HepG2 (cell line): ENCODE measurements around the gene COG8. TPM values are rescaled to one million over a fixed set of nuclear protein-coding genes. Genes with fewer than 3 reads are reported as not detected.

Experiments
- ARNT ChIP-seq: fragments of 450-650 bp; IDR thresholded peaks from 2 replicates; pipeline ENCODE4 v1.6.1; 2017
- HNF4A ChIP-seq: sonication (generic); formaldehyde crosslinking; IDR thresholded peaks from 2 replicates; pipeline ENCODE4 v1.4.0; 2020; ENCODE audit warnings: missing genetic modification reagents
- KAT8 ChIP-seq: IDR thresholded peaks from 2 replicates; pipeline ENCODE4 v1.6.1; 2016; ENCODE audit warnings: missing genetic modification reagents, missing compliant biosample characterization
- MIXL1 ChIP-seq: IDR thresholded peaks from 2 replicates; pipeline ENCODE4 v1.6.1; 2016
- NR1H2 ChIP-seq: sonication (generic); formaldehyde crosslinking; IDR thresholded peaks from 2 replicates; pipeline ENCODE4 v1.8.1; 2022; ENCODE audit warnings: low read depth, missing genetic modification reagents, borderline replicate concordance
- RBAK ChIP-seq: sonication (generic); formaldehyde crosslinking; IDR thresholded peaks from 2 replicates; pipeline ENCODE4 v1.5.1; 2020; ENCODE audit warnings: mild to moderate bottlenecking, missing genetic modification reagents
- RFXAP ChIP-seq: sonication (generic); formaldehyde crosslinking; IDR thresholded peaks from 2 replicates; pipeline ENCODE4 v1.4.0; 2020; ENCODE audit warnings: missing genetic modification reagents, borderline replicate concordance
- SIX4 ChIP-seq: sonication (generic); formaldehyde crosslinking; IDR thresholded peaks from 2 replicates; pipeline ENCODE4 v1.4.0; 2020; ENCODE audit warnings: missing genetic modification reagents
- TAF1 ChIP-seq: sonication (generic); formaldehyde crosslinking; IDR thresholded peaks from 2 replicates; pipeline ENCODE4 v1.4.0; 2020; ENCODE audit warnings: missing genetic modification reagents
- TBX2 ChIP-seq: sonication (generic); formaldehyde crosslinking; IDR thresholded peaks from 2 replicates; pipeline ENCODE4 v1.5.0; 2020; ENCODE audit warnings: missing genetic modification reagents, mild to moderate bottlenecking, borderline replicate concordance
- ZNF124 ChIP-seq: sonication (generic); formaldehyde crosslinking; IDR thresholded peaks from 2 replicates; pipeline ENCODE4 v1.4.0; 2020; ENCODE audit warnings: missing genetic modification reagents
- ZNF234 ChIP-seq: sonication (generic); formaldehyde crosslinking; conservative IDR thresholded peaks from 2 replicates; pipeline ENCODE4 v1.5.1; 2020; ENCODE audit warnings: mild to moderate bottlenecking, missing genetic modification reagents
- ZNF260 ChIP-seq: sonication (generic); formaldehyde crosslinking; IDR thresholded peaks from 2 replicates; pipeline ENCODE4 v1.4.0; 2020; ENCODE audit warnings: missing genetic modification reagents, low read depth, mild to moderate bottlenecking, borderline replicate concordance
- ZNF33B ChIP-seq: sonication (generic); formaldehyde crosslinking; IDR thresholded peaks from 2 replicates; pipeline ENCODE4 v1.5.1; 2020; ENCODE audit warnings: mild to moderate bottlenecking, missing genetic modification reagents
- ZNF34 ChIP-seq: sonication (generic); formaldehyde crosslinking; IDR thresholded peaks from 2 replicates; pipeline ENCODE4 v1.4.0; 2020; ENCODE audit warnings: mild to moderate bottlenecking, missing genetic modification reagents, borderline replicate concordance
- ZNF367 ChIP-seq: sonication (generic); formaldehyde crosslinking; IDR thresholded peaks from 2 replicates; pipeline ENCODE4 v1.4.0; 2020; ENCODE audit warnings: missing genetic modification reagents, borderline replicate concordance
- ZNF674 ChIP-seq: sonication (generic); formaldehyde crosslinking; IDR thresholded peaks from 2 replicates; pipeline ENCODE4 v1.5.0; 2020; ENCODE audit warnings: low read depth, mild to moderate bottlenecking, missing genetic modification reagents
- polyA plus RNA-seq, 8 experiments: library from polyadenylated mRNA; depleted of rRNA in 3 of 8; stranded (reverse) in 7 of 8; unstranded in 1 of 8; fragments of >200 nt; fragmentation: Illumina TruSeq in 4 of 8; extraction: Trizol in 4 of 8; gene quantifications; 2 replicates each; pipeline versions ENCODE4 v1.2.1 to v1.2.3, GENCODE V29; 2011 to 2016; ENCODE audit warnings: low read depth in 4 of 8, missing spikeins in 1 of 8, mixed read lengths in 1 of 8; ENCODE audit not compliant: insufficient read depth in 1 of 8
- total RNA-seq, 5 experiments: library from RNA; depleted of rRNA; stranded (reverse); fragments of >200 nt; fragmentation: Illumina TruSeq; extraction: Trizol; gene quantifications; 2 replicates each; pipeline ENCODE4 v1.2.3, GENCODE V29; 2016; ENCODE audit warnings: low read depth in 1 of 5
- TF ChIP-seq, protein P1 (sequence below): sonication (generic); formaldehyde crosslinking; IDR thresholded peaks from 2 replicates; pipeline ENCODE4 v1.5.0; 2020; ENCODE audit warnings: mild to moderate bottlenecking, missing genetic modification reagents, borderline replicate concordance
- TF ChIP-seq, protein P2 (sequence below): sonication (generic); formaldehyde crosslinking; IDR thresholded peaks from 2 replicates; pipeline ENCODE4 v1.8.0; 2022; ENCODE audit warnings: mild to moderate bottlenecking, missing genetic modification reagents
- TF ChIP-seq, protein P3 (sequence below), 2 experiments: sonication (generic) in 1 of 2; formaldehyde crosslinking in 1 of 2; IDR thresholded peaks; 2 replicates each; pipeline versions ENCODE4 v1.6.1 to v1.9.0; 2014 to 2022; ENCODE audit warnings: antibody characterized with exemption in 1 of 2, borderline replicate concordance in 1 of 2, inconsistent platforms in 1 of 2, low read depth in 1 of 2, missing genetic modification reagents in 1 of 2

The COG8 gene
- total and polyA plus RNA-seq, 2 of the 13 experiments (the other 11 are each of a cell fraction or from before 2014, with no cell fraction given): 45.5 to 52.1 TPM

DNA sequence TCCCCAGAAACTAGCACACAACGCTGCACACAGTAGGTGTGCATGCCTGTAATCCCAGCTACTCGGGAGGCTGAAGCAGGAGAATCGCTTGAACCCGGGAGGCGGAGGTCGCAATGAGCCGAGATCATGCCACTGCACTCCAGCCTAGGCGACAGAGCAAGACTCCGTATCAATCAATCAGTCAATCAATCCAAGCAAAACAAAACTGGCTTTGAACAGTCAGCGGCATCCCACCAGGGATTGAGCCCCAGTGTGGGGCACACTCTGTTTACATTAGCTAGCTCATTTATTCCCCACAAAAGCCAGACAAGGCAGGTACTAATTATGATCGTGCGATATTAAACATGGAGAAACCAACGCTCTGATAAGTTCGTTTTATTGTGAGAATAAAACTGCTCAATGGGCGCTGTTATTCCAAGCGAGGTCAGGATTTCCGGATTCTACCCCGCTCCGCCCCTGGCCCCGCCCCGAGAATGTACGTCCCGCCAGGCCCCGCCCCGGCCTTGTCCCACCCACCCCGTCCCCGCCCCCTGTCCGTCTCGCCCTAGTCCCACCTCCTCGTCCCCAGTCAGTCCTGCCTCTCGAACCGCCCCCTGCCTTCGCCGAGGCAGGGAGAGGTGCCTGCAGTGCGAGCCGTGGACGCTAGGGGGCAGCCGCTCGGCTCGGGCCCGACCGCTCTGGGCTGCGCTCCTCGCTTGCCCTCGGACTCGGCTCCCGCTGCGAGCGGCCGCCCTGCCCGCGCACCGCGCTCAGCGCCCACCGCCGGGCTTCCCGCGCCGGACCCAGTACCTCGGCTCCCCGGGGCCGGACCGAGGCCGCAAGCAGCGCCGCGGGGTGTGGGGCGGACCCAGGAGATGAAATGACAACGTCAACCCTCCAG, 28.5 kb downstream of the COG8 start, which contains the start of gene VPS4A (continued):
- TF ChIP-seq, protein P1, sequence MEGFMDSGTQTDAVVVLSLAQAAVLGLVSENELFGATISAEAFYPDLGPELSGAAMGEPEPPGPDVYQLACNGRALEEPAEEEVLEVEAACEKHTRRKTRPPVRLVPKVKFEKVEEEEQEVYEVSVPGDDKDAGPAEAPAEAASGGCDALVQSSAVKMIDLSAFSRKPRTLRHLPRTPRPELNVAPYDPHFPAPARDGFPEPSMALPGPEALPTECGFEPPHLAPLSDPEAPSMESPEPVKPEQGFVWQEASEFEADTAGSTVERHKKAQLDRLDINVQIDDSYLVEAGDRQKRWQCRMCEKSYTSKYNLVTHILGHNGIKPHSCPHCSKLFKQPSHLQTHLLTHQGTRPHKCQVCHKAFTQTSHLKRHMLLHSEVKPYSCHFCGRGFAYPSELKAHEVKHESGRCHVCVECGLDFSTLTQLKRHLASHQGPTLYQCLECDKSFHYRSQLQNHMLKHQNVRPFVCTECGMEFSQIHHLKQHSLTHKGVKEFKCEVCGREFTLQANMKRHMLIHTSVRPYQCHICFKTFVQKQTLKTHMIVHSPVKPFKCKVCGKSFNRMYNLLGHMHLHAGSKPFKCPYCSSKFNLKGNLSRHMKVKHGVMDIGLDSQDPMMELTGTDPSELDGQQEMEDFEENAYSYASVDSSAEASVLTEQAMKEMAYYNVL: no peak
- TF ChIP-seq TBX2 (CRISPR knock-in tag) (peak; percentile 71; the same call in 1 of the 2 replicates), ZNF234 (CRISPR knock-in tag) (no peak), ARNT (no peak), HNF4A (peak; percentile 3; the same call in 1 of the 2 replicates), KAT8 (CRISPR knock-in tag) (peak; percentile 81), ZNF260 (CRISPR knock-in tag) (no peak), ZNF674 (CRISPR knock-in tag) (0 out of 2 replicates have a peak, but pooled peaks have one; percentile 93), ZNF34 (CRISPR knock-in tag) (no peak; the same call in 1 of the 2 replicates), ZNF367 (CRISPR knock-in tag) (no peak), ZNF124 (CRISPR knock-in tag) (no peak; the same call in 1 of the 2 replicates), MIXL1 (CRISPR knock-in tag) (no peak), RFXAP (CRISPR knock-in tag) (peak; percentile 27; the same call in 1 of the 2 replicates), ZNF33B (CRISPR knock-in tag) (no peak; the same call in 1 of the 2 replicates), SIX4 (CRISPR knock-in tag) (peak; percentile 78), TAF1 (peak; percentile 35), NR1H2 (CRISPR knock-in tag) (no peak), RBAK (CRISPR knock-in tag) (no peak)
- TF ChIP-seq, protein P2, sequence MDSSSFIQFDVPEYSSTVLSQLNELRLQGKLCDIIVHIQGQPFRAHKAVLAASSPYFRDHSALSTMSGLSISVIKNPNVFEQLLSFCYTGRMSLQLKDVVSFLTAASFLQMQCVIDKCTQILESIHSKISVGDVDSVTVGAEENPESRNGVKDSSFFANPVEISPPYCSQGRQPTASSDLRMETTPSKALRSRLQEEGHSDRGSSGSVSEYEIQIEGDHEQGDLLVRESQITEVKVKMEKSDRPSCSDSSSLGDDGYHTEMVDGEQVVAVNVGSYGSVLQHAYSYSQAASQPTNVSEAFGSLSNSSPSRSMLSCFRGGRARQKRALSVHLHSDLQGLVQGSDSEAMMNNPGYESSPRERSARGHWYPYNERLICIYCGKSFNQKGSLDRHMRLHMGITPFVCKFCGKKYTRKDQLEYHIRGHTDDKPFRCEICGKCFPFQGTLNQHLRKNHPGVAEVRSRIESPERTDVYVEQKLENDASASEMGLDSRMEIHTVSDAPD: no peak
- TF ChIP-seq, protein P3, sequence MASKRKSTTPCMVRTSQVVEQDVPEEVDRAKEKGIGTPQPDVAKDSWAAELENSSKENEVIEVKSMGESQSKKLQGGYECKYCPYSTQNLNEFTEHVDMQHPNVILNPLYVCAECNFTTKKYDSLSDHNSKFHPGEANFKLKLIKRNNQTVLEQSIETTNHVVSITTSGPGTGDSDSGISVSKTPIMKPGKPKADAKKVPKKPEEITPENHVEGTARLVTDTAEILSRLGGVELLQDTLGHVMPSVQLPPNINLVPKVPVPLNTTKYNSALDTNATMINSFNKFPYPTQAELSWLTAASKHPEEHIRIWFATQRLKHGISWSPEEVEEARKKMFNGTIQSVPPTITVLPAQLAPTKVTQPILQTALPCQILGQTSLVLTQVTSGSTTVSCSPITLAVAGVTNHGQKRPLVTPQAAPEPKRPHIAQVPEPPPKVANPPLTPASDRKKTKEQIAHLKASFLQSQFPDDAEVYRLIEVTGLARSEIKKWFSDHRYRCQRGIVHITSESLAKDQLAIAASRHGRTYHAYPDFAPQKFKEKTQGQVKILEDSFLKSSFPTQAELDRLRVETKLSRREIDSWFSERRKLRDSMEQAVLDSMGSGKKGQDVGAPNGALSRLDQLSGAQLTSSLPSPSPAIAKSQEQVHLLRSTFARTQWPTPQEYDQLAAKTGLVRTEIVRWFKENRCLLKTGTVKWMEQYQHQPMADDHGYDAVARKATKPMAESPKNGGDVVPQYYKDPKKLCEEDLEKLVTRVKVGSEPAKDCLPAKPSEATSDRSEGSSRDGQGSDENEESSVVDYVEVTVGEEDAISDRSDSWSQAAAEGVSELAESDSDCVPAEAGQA (IDR thresholded peaks at IDR 0.05; ENCODE audit: low read depth): peak; percentile 29; the same call in 1 of the 2 replicates
- TF ChIP-seq, protein P3 (CRISPR knock-in tag; IDR thresholded peaks at IDR 0.05; ENCODE audit: borderline replicate concordance): no peak
